Measurements from ENCODE around the gene PITX1.
"Not testable (repeated sequence)": the region's sequence is repeated elsewhere in the genome, so short reads cannot be mapped to it uniquely, and the experiment has no call there.

PITX1 gene

GRCh38 chr5:135008981-135009735 is 24.9 kb downstream of the PITX1 start:
- no peak for DNase-seq

GRCh38 chr5:135008556-135008955 is 25.5 kb downstream of the PITX1 start:
- DNase-seq = no peak

DNA sequence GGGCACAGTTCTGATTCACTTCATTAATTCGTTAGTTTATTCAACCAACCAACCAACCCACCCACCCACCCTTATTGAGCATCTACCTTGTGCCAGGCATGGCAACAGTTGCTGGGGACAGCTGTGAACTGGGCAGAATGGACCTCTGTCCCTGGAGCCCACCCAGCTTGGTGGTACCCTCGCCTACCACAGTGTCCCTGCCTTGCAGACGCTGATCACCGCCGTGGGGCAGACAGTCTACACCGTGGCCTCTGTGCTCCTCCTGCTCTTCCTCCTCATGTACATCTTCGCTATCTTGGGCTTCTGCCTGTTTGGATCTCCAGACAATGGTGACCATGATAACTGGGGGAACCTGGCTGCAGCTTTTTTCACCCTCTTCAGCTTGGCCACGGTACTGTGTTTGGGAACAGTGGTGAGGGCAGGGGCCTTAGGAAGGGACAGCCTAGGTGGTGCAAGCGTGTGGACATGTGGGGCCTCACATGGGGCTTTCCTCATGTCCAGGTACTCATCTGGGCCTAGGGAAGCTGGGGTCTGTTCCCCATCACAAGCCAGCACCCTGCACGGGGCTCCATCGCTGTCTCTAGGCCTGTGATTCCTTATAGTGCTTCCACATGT is 26.2 kb downstream of the PITX1 start:
- DNase-seq = no peak

GRCh38 chr5:135007305-135007704 is 26.7 kb downstream of the PITX1 start:
- no peak for DNase-seq

- DNase-seq = no peak
Observed at GRCh38 chr5:135005076-135005475, 29.0 kb downstream of the PITX1 start.

DNA sequence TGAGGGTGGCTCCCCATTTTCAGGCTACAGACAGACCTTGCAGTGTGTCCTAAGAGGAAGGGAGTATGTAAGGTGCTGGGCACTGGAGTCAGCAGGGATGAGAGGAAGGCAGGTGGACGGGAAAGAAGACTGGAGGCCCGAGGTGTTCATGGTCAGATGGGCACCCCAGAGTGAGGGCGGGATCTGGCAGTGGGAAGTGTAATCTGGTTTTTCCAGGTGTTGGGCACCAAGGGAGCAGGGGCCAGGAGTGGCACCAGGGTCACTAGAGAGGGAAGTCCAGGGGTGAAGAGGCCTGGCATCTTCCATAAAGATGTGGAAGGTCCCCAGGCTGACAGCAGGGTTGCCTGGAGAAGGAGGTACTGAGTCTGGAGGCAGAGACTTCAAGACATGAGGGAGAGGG is 29.7 kb downstream of the PITX1 start:
- no peak for DNase-seq

DNA sequence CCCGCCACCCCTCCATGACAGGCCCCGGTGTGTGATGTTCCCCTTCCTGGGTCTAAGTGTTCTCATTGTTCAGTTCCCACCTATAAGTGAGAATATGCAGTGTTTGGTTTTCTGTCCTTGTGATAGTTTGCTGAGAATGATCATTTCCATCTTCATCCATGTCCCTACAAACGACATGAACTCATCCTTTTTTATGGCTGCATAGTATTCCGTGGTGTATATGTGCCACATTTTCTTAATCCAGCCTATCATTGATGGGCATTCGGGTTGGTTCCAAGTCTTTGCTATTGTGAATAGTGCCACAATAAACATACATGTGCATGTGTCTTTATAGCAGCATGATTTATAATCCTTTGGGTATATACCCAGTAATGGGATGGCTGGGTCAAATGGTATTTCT is 36.0 kb downstream of the PITX1 start:
- not testable (repeated sequence) for DNase-seq

- DNase-seq = no peak
Observed at GRCh38 chr5:134997015-134997414, 37.0 kb downstream of the PITX1 start.

GRCh38 chr5:134995850-134996402 is 38.1 kb downstream of the PITX1 start:
- DNase-seq = no peak

- no peak for DNase-seq
Observed at GRCh38 chr5:134994560-134995156, 39.4 kb downstream of the PITX1 start.

DNA sequence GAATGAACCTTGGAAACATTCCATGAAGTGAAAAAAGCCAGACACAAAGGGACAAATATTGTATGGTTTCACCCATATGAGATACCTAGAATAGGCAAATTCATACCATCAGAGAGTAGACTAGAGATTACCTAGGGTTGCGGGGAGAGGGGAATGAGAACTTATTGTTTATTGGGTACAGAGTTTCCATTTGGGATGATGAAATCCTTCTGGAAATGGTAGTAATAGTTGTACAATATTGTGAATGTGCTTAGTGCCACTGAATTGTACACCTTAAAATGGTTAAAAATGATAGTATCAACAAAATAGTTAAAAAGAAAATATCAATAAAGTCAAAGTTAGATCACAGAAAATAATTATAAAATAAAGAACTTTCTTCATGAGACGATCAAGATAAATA is 40.9 kb downstream of the PITX1 start:
- DNase-seq = no peak

- no peak for DNase-seq
Observed at GRCh38 chr5:134992148-134992547, 41.9 kb downstream of the PITX1 start.

DNA sequence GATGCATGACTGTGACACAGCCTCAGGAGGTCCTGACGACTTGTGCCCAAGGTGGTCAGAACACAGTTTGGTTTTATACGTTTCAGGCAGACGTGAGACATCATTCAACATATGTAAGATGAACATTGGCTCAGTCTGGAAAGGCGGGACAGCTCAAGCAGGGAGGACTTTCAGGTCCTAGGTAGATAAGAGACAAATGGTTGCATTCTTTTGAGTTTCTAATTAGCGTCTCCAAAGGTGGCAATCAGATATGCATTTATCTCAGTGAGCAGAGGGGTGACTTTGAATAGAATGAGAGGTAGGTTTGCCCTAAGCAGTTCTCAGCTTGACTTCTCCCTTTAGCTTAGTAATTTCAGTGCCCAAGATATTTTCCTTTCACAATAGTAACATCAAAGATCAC is 43.8 kb downstream of the PITX1 start:
- DNase-seq = not testable (repeated sequence)

- no peak for DNase-seq
Observed at GRCh38 chr5:134989266-134989830, 44.7 kb downstream of the PITX1 start.

GRCh38 chr5:134982230-134982629 is 51.8 kb downstream of the PITX1 start:
- no peak for DNase-seq

DNA sequence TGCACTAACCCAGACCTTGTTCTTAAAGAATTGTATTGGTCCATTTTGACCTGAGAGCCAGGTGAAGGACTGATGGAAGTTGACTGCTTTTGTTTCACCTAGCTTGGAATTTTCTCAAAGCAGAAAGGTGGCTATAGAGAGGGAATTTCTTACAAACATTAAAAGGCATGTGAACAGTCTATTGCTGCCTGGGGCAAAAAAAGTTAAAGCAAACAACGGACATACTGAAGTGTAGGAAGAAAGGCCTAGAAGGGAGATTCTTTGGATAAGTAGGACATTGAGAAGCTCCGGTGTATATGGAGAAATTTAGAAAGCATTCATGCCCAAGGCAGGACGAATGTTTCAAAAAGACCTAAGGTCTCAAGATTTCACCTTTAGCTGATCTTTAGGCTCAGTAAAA is 54.6 kb downstream of the PITX1 start:
- DNase-seq = no peak
